B cell (primary cell): ENCODE measurements around the gene DLG2. TPM values are rescaled to one million over a fixed set of nuclear protein-coding genes. Genes with fewer than 3 reads are reported as not detected.

ENCODE experiments used
- ATAC-seq: fragments of 200-7000 bp; cut with Tn5 transposase; one replicate; pipeline ENCODE4 v1.10.0; 2021; ENCODE audit warnings: low read depth, mild to moderate bottlenecking, moderate number of reproducible peaks, moderate library complexity
- CTCF ChIA-PET: fragments of 350-600 bp; sonication (Branson Sonifier 250); formaldehyde crosslinking; loops from one replicate; lab custom pipeline; 2021; ENCODE audit warnings: antibody characterized with exemption, inconsistent platforms; lab: Charles Lee
- POLR2A ChIA-PET: fragments of 350-600 bp; sonication (Branson Sonifier 250); formaldehyde crosslinking; loops from one replicate; lab custom pipeline; 2021; ENCODE audit warnings: antibody characterized with exemption; lab: Charles Lee
- DNase-seq: peaks from one replicate; pipeline ENCODE4 v3.0.0; 2013
- H2AFZ ChIP-seq: 2 replicates; pipeline ENCODE4 v1.6.1; 2012; ENCODE audit warnings: mild to moderate bottlenecking, low read depth, low read length; ENCODE audit not compliant: insufficient read depth, poor library complexity, severe bottlenecking
- H3K27ac ChIP-seq, 2 donors: 1 replicate in 1 of 2; 2 replicates in 1 of 2; pipeline ENCODE4 v1.5.1; 2012 to 2013; ENCODE audit warnings: low read length in 2 of 2, mild to moderate bottlenecking in 2 of 2, moderate library complexity in 1 of 2
- H3K27me3 ChIP-seq, 4 experiments: fragments of 200-600 bp in 1 of 4; sonication (generic) in 1 of 4; replicated peaks in 1 of 4; 1 replicate in 2 of 4; 2 replicates in 2 of 4; pipeline versions ENCODE4 v1.6.1 to v1.7.0; 2013 to 2016; ENCODE audit warnings: low read length in 3 of 4, mild to moderate bottlenecking in 2 of 4, mixed read lengths in 1 of 4, moderate library complexity in 1 of 4; ENCODE audit not compliant: insufficient read depth in 4 of 4, control insufficient read depth in 3 of 4; ENCODE audit errors: control extremely low read depth in 1 of 4
- H3K36me3 ChIP-seq, 2 experiments: replicated peaks in 1 of 2; 1 replicate in 1 of 2; 2 replicates in 1 of 2; pipeline versions ENCODE4 v1.6.1 to v1.7.1; 2013; ENCODE audit warnings: low read length in 1 of 2; ENCODE audit not compliant: insufficient read depth in 2 of 2, control insufficient read depth in 1 of 2; ENCODE audit errors: control extremely low read depth in 1 of 2, extremely low read depth in 1 of 2
- H3K4me1 ChIP-seq, 2 donors: fragments of 200-600 bp in 1 of 2; sonication (generic) in 1 of 2; 1 replicate in 1 of 2; 2 replicates in 1 of 2; pipeline versions ENCODE4 v1.5.1 to v1.6.1; 2013 to 2017; ENCODE audit warnings: low read length in 2 of 2; ENCODE audit not compliant: control insufficient read depth in 2 of 2, insufficient read depth in 2 of 2
- H3K4me2 ChIP-seq: replicated peaks from 2 replicates; pipeline ENCODE3; 2012; ENCODE audit warnings: mild to moderate bottlenecking, low read depth, low read length; ENCODE audit not compliant: poor library complexity, severe bottlenecking
- H3K4me3 ChIP-seq, 5 experiments: fragments of 200-600 bp in 1 of 5; sonication (generic) in 1 of 5; 1 replicate in 3 of 5; 2 replicates in 2 of 5; pipeline versions ENCODE4 v1.5.1 to v1.7.0; 2011 to 2016; ENCODE audit warnings: low read length in 4 of 5, mild to moderate bottlenecking in 4 of 5, low read depth in 2 of 5, control low read depth in 1 of 5, moderate library complexity in 1 of 5; ENCODE audit not compliant: insufficient read depth in 1 of 5; ENCODE audit errors: control extremely low read depth in 1 of 5, extremely low read depth in 1 of 5
- H3K79me2 ChIP-seq: fragments of 200-600 bp; sonication (generic); one replicate; pipeline ENCODE4 v1.6.0; 2016; ENCODE audit warnings: low read length; ENCODE audit not compliant: control insufficient read depth, insufficient read depth
- H3K9ac ChIP-seq: fragments of 200-600 bp; sonication (generic); 2 replicates; pipeline ENCODE4 v1.6.1; 2017; ENCODE audit warnings: mild to moderate bottlenecking, low read length, moderate library complexity
- H3K9me3 ChIP-seq, 3 donors: one replicate each; pipeline versions ENCODE4 v1.6.1 to v1.7.1; 2013; ENCODE audit warnings: low read length in 2 of 3; ENCODE audit not compliant: control insufficient read depth in 2 of 3, insufficient read depth in 1 of 3; ENCODE audit errors: control extremely low read depth in 1 of 3
- H4K20me1 ChIP-seq: 2 replicates; pipeline ENCODE4 v1.6.0; 2012; ENCODE audit warnings: mild to moderate bottlenecking, low read length; ENCODE audit not compliant: insufficient read depth, control insufficient read depth, poor library complexity, severe bottlenecking
- H3K27ac Mint-ChIP-seq: one replicate; pipeline ENCODE4 v1.8.0; 2021; ENCODE audit warnings: mixed read lengths
- H3K27me3 Mint-ChIP-seq: one replicate; pipeline ENCODE4 v1.8.0; 2021; ENCODE audit warnings: mixed read lengths
- H3K4me1 Mint-ChIP-seq: one replicate; pipeline ENCODE4 v1.8.0; 2021; ENCODE audit warnings: mixed read lengths
- H3K4me3 Mint-ChIP-seq: one replicate; pipeline ENCODE4 v1.8.0; 2021; ENCODE audit warnings: mixed read lengths
- H3K9me3 Mint-ChIP-seq: one replicate; pipeline ENCODE4 v1.8.0; 2022; ENCODE audit warnings: mixed read lengths; ENCODE audit not compliant: insufficient read depth
- EZH2 ChIP-seq: IDR thresholded peaks from 2 replicates; pipeline ENCODE4 v1.6.1; 2012; ENCODE audit warnings: borderline replicate concordance, low read depth, mild to moderate bottlenecking, moderate library complexity, low read length; ENCODE audit not compliant: insufficient read depth, poor library complexity, severe bottlenecking
- WGBS: methylation state at CpG from one replicate; pipeline ENCODE4 v1.1.5; 2013; ENCODE audit warnings: missing lambda C conversion rate; ENCODE audit not compliant: insufficient coverage; 5-methylcytosine and 5-hydroxymethylcytosine counted together
- intact Hi-C: fragments of 100-400 bp; cut with micrococcal nuclease; formaldehyde crosslinking; loops from one replicate; pipeline ENCODE4 v1.10.0; 2022
- polyA plus RNA-seq: library from polyadenylated mRNA; depleted of rRNA; stranded (reverse); fragments of >200 nt; gene quantifications from 2 replicates; pipeline ENCODE4 v1.2.3, GENCODE V29; 2012
- total RNA-seq, 2 donors: library from RNA; stranded (reverse); fragments of 120-200 nt in 1 of 2; gene quantifications; 1 replicate in 1 of 2; 2 replicates in 1 of 2; pipeline versions ENCODE4 v1.2.3 to v1.2.4, GENCODE V29; 2013 to 2022
- TF ChIP-seq, protein P1 (sequence below): fragments of 200-600 bp; IDR thresholded peaks from one replicate; pipeline ENCODE4 v1.8.0; 2022; ENCODE audit warnings: antibody characterized with exemption, mild to moderate bottlenecking

Gene DLG2
- total and polyA plus RNA-seq, 2 donors (not counting 1 experiment from before 2014, with no cell fraction given), result 0.54 to 5.4 TPM

- no peaks in the 10 kb centered on the region for H3K9me3 Mint-ChIP-seq
- 75% methylated on average over 4 of the region's 5 CpGs for WGBS
These were observed 38.6 kb upstream of the DLG2 start for GRCh38 chr11:85665733-85666132.

DNA sequence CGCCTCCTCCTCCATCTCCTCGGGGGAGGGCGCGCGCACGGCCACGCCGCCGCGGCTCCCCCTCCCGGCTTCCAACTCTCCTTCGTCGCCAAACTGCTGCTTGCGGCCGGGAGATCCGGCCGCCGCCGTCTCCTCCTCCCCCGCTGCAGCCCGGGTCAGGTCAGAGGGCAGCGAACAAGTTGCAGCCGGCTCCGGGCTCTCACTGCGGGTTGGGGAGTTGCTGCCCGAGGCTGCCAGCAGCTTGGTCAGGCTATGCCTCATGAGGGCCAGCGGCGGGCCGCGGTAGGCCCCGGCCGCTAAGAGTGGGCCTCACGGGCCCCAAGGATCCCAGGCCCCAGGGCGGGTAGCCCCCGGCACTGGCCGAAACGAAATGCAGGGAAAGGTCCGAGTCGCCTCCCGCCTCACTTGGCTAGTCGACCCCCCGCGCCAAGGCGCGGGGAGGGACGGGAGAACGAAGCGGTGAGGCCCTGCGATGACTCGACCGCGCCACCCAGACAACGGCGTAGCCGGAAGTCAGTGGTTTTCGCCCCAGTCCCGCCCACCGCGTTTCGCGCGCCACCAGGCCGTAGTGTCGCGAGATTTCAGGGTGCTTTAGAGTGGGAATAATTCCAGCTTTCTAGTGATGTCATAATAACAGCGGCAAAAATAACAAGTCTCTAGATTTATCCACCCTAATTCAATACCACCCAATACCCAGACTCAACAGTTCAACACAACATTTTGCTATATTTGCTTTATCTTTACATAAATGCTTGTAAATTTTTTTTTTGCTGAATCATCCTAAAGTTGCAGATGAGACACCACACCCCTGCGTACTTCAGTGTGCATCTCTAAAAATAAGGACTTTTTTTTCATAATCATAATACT lies 37.7 kb upstream of the DLG2 start, which contains the start of gene CREBZF:
Gene CREBZF, minus strand, starts transcription at position 515 of the 867 bp plus-strand sequence. Its CDS starts 254 bp downstream, at position 261.
- H3K36me3 ChIP-seq, result peaks cover 0 to 11% of the 10 kb centered on the region in 2 experiments
- H3K4me3 Mint-ChIP-seq, result peak within 1 kb of the TSS; percentile 94
- H4K20me1 ChIP-seq, result peaks cover 35% of the 10 kb centered on the region
- H3K79me2 ChIP-seq, result peaks cover 42% of the 10 kb centered on the region
- DNase-seq (peak; percentile 95), ATAC-seq (peak; percentile 84)
- CTCF ChIA-PET, result interaction anchor here (0.6 to 1.9 kb wide), 7 partner anchors 10 to 628 kb away, joined by 3 to 15 read pairs (median 3); partner anchors contain the start of genes DLG2, TMEM126A and TMEM126B
- no peaks in the 10 kb centered on the region for H3K27me3 ChIP-seq
- H3K4me1 ChIP-seq, result peaks cover 16 to 21% of the 10 kb centered on the region in 2 donors
- H2AFZ ChIP-seq, result peak within 1 kb of the TSS; percentile 78
- H3K9me3 ChIP-seq, result peaks cover 0 to 3% (median 0%) of the 10 kb centered on the region in 3 donors
- peak within 1 kb of the TSS; percentile 78 to 95 (median 89) for H3K4me3 ChIP-seq
- H3K9me3 Mint-ChIP-seq, result no peaks in the 10 kb centered on the region
- H3K4me2 ChIP-seq, result peak within 1 kb of the TSS; percentile 79
- H3K27ac ChIP-seq, result peak within 1 kb of the TSS; percentile 96 to 97
- no peak for TF ChIP-seq EZH2
- TF ChIP-seq, protein P1, sequence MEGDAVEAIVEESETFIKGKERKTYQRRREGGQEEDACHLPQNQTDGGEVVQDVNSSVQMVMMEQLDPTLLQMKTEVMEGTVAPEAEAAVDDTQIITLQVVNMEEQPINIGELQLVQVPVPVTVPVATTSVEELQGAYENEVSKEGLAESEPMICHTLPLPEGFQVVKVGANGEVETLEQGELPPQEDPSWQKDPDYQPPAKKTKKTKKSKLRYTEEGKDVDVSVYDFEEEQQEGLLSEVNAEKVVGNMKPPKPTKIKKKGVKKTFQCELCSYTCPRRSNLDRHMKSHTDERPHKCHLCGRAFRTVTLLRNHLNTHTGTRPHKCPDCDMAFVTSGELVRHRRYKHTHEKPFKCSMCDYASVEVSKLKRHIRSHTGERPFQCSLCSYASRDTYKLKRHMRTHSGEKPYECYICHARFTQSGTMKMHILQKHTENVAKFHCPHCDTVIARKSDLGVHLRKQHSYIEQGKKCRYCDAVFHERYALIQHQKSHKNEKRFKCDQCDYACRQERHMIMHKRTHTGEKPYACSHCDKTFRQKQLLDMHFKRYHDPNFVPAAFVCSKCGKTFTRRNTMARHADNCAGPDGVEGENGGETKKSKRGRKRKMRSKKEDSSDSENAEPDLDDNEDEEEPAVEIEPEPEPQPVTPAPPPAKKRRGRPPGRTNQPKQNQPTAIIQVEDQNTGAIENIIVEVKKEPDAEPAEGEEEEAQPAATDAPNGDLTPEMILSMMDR, result no peak
- no peaks in the 10 kb centered on the region for H3K27me3 Mint-ChIP-seq
- peak within 1 kb of the TSS; percentile 86 for H3K9ac ChIP-seq
- peaks cover 45% of the 10 kb centered on the region for H3K4me1 Mint-ChIP-seq
- intact Hi-C loops, result loop anchor here (1.0 to 10.0 kb wide), 6 partner anchors 17 to 637 kb away; partner anchors contain the start of genes CCDC83, HIKESHI, TMEM126A and TMEM126B
- POLR2A ChIA-PET, result interaction anchor here (0.5 to 1.9 kb wide), 4 partner anchors 16 to 36 kb away, joined by 3 to 16 read pairs (median 6); partner anchors contain the start of genes TMEM126A and TMEM126B
- WGBS, result under 1% methylated on average over 56 of the region's 67 CpGs
- H3K27ac Mint-ChIP-seq, result peak within 1 kb of the TSS; percentile 95

More at GRCh38 chr11:85665733-85666132, 38.6 kb upstream of the DLG2 start:
- Mint-ChIP-seq H3K27ac (peak overlapping the region; percentile 35), H3K4me1 (peaks cover 38% of the 10 kb centered on the region), H3K4me3 (peak overlapping the region; percentile 55), H3K27me3 (no peaks in the 10 kb centered on the region)
- Histone ChIP-seq H3K4me1 (peaks cover 16 to 21% of the 10 kb centered on the region in 2 donors), H3K79me2 (peaks cover 33% of the 10 kb centered on the region), H3K27me3 (no peaks in the 10 kb centered on the region), H3K4me2 (peak overlapping the region; percentile 79), H3K9me3 (peaks cover 0 to 3% (median 0%) of the 10 kb centered on the region in 3 donors), H2AFZ (peak overlapping the region; percentile 78), H3K9ac (peak overlapping the region; percentile 86), H3K36me3 (peaks cover 0 to 6% of the 10 kb centered on the region in 2 experiments), H4K20me1 (peaks cover 32% of the 10 kb centered on the region), H3K27ac (no peak overlapping the region), H3K4me3 (peak overlapping the region in 1 of 5 experiments; percentile 89)
- TF ChIP-seq EZH2, result no peak
- intact Hi-C loops, result loop anchor here (1.0 to 10.0 kb wide), 5 partner anchors 17 to 637 kb away; partner anchors contain the start of genes CCDC83, HIKESHI and TMEM126A
- POLR2A ChIA-PET, result no interaction called here
- ATAC-seq, result no peak
- no peak for DNase-seq
- CTCF ChIA-PET, result interaction anchor here (1.5 kb wide), 1 partner anchor 14 kb away, joined by 3 read pairs; no protein-coding TSS in a partner anchor
